UCSD-AML1 (cell line): Measurements from ENCODE around the gene ZNF780B.

Experiments
- DNase-seq: peaks from one replicate; lab custom pipeline; 2025; ENCODE audit not compliant: unreplicated experiment; lab: John Stamatoyannopoulos, UW

The ZNF780B gene

DNA sequence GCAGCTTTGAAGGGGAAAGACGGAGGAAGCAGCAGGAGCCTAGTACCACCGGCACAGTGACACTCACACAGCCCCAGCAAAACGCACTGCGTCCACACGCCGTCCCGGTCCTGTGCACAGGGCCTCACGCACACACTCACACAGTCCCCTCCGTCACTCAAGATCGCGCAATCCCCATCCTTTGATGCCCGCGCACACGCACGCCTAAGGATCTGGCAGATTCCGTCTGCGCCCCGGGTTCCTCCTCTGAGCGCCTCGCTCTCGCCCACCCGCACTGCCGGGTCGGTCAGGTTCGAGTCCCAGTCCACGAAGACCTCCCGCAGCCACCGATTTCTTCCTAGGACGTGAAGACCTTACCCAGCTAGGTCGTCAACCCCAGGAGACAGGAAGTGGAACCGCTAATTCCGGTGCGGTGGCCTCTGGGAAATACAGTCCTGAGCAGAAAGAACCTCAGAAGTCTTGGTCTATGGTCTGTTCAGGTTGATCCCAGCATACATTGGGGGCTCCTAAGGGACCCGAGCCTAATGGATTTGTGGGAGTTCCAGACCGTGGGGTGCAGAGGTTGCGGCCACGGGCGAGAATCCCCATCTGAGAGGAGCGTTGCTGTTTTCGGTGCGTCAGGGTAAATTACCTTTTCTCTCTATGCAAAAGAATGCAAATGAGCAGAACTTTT is at the start of gene ZNF780B:
Gene ZNF780B, minus strand, starts transcription at position 400 of the 673 bp plus-strand sequence. CDS start 5,899 bp downstream, outside the sequence.
- DNase-seq = peak; percentile 74

DNA sequence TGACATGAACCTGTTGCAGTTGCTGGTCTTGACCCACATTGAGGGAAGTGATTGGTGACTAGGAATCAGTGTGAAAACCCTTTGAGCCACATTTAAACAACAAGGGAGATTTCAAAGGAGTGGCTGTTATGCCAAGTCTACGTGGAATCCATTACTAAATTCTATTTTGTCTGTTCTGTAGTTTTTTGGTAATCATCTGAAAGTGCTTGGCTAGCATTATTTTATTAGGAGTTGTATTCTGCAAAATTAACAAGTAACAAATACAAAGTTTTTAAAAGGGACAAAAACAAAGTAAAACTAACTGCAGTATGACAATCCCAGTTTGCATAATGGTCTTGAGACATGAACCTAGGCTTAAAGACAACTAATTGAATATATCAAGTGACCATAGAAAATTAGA is 48.7 kb upstream of the ZNF780B start:
- DNase-seq = no peak

DNA sequence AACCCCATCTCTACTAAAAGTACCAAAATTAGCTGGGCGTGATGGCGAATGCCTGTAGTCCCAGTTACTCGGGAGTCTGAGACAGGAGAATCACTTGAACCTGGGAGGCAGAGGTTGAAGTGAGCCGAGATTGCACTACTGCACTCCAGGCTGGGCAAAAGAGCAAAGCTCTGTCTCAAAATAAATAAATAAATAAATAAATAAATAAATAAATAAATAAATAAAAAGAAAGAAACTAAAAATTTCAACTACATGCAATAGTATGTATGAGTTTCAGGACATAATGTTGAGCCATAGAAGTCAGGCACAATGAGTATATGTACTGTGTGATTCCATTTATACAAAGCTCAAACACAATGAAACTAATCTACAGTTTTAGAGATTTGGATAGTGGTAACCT is 47.6 kb upstream of the ZNF780B start:
- no peak for DNase-seq

- no peak for DNase-seq
These were observed 45.8 kb upstream of the ZNF780B start for GRCh38 chr19:40101813-40102212.

GRCh38 chr19:40093416-40093815 is 37.4 kb upstream of the ZNF780B start:
- DNase-seq = no peak

DNA sequence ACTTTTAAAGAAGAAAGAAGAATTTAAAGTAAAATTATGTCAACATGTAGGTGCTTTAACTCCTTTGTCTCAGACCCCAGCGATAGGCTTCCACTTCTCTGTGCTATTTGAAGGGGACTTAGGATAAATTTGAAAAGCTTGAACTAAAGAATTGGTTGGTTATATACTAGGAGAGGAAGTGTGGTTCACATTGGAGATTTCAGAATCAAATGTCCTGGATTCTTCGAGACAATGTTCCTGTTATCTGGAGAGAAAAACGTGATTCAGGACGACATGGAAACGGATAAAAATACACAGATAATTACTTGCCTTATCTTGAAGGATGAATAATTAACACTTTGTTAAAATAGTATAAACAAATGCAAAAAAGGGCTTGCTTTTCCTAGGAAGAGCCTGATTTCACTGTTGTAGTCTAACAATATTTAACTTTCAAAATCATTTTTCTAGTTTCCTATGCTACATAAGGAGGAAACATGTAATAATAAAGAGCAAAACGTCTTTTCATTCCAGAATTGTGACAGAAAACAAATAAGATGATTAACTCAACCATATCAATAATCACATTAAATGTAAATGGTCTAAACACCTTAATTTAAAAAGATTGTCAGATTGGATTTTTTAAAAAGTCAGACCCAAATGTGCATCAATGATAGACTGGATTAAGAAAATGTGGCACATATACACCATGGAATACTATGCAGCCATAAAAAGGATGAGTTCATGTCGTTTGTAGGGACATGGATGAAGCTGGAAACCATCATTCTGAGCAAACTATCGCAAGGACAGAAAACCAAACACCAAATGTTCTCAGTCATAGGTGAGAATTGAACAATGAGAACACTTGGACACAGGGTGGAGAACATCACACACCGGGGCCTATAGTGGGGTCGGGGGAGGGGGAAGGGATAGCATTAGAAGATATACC is 35.4 kb upstream of the ZNF780B start:
- no peak for DNase-seq

DNA sequence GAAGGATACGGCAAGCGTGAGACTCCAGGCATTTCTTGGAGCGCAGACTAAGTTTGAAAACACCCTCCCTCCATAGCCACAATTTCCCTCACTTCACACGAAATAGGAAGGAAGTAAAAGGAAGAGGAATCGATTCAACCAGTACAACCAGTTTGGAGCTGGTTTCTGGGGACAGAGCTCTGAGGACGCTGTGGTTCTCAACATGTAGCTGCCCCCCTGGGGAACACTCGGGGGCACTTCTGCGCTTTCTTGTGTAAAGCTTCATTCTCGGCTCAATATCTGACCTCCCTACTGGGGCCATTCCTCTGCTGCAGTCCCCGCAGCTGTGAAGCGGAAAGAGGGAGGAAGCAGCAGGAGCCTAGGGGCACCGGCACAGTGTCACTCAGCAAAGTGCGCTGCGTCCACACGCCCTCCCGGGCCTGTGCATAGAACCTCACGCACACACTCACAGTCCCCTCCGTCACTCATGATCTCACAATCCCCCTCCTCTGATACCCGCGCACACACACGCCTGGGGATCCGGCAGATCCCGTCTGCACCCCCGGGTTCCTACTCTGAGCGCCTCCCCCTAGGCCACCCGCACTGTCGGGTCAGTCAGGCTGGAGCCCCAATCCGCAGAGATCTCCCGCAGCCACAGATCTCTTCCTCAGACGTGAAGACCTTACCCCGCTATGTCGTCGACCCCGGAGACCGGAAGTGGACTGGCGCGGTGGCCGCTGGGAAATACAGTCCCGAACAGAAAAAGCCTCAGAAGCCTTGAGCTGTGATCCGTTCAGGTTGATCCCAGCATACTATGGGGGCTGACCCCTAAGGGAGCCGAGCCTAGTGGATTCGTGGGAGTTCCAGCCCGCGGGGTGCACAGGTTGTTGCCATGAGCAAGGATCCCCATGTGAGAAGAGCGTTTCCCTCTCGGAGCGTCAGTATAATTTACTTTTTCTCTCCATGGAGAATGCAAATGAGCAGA is 34.5 kb upstream of the ZNF780B start, which contains the start of gene ZNF780A:
Gene ZNF780A, minus strand, starts transcription at position 703 of the 964 bp plus-strand sequence. CDS start 6,190 bp downstream, outside the sequence.
- peak; percentile 88 for DNase-seq

DNA sequence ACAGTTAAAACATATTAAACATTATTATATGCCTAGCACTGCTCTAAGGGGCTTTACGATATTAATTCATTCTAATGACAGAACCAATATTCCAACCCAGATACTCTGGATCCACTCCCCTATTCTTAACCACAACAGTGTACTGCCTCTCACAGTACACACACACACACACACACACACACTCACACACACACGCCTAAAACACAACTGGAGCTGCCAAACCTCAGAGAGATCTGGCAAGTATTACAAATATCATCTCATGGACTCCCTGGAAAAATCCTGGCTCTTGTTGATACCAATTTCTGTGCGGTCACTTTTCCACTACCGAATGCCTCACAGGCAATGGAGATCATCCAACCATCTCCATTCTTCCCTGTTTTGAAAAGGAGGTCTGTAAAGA is 33.4 kb upstream of the ZNF780B start:
- no peak for DNase-seq

DNA sequence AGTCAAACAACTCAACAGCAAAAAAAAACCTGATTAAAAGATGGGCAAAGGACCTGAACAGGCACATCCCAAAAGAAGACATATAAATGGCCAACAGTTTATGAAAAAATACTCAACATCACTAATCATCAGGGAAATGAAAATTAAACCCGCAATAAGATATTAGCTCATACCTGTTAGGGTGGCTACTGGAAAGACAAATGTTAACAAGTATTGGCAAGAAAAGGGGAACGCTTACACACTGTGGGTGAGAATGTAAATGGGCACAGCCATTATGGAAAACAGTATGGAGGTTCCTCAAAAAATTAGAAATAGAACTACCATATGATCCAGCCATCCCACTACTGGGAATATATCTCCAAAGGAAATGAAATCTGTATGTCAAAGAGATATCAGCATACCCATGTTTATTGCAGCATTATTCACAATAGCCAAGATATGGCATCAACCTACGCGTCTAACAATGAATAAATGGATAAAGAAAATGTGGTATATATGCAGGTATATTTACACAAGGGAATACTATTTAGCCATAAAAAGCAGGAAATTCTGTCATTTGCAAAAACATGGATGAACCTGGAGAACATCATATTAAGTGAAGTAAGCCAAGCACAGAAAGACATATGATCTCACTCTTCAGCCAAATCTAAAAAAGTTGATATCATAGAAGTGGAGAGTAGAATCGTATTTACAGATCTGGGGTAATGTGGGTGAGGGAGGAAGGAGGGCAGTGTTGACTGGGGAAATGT is 32.4 kb upstream of the ZNF780B start:
- no peak for DNase-seq

DNA sequence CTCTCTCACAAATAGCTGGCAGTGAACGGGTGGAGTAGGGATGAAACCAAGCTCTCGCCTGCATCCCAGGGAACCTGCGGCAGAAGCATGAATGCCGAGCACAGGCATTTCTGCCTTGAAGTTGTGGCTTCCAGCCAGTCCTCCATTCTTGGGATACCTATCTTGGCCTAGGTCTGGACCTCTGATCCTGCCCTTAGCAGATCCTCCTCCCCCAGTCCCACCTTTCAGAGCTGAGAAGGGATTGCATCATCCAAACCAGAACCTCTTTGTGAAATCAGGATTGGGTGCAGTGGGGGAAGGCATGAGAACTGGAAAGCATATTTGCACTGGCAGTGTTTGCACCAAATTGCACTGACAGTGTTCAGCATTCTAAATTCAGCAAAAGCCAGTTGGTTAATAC is 28.9 kb upstream of the ZNF780B start:
- no peak for DNase-seq

DNA sequence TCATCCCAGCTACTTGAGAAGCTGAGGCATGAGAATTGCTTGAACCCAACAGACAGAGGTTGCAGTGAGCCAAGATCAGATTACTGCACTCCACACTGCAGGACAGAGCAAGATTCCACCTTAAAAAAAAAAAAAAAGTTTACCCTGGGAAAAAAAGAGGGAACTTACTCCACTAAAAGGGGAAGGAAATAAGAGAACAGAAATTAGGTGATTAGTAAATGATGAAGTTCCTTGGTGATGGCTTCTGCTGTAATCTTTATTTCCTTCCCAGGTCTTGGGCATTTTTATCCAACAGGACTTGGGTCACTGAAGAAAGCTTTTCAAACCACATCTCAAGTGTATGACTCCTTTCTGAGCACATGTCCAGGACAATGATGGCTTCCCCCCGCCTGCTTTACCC is 25.4 kb upstream of the ZNF780B start:
- DNase-seq = no peak

GRCh38 chr19:40080289-40080688 is 24.3 kb upstream of the ZNF780B start:
- no peak for DNase-seq

GRCh38 chr19:40078377-40078776 is 22.3 kb upstream of the ZNF780B start:
- DNase-seq = no peak

GRCh38 chr19:40070058-40070457 is 14.0 kb upstream of the ZNF780B start:
- DNase-seq = no peak

DNA sequence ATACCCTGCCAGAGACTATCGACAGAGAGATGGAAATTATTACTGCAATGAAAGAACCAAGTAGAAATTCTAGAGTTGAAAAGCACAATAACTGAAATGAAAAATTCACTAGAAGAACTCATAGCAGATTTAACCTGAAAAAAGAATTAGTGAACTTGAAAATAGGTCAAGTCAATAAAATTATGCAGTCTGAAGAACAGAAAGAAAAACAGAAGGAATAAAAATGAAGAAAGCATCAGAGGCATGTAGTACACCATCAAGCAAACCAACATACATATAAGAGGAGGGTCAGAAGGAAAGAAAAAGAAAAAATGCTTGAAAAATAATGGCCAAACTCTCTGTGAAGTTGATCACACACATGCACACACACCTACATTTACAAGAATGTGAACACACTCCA is 3.6 kb upstream of the ZNF780B start:
- DNase-seq = no peak

DNA sequence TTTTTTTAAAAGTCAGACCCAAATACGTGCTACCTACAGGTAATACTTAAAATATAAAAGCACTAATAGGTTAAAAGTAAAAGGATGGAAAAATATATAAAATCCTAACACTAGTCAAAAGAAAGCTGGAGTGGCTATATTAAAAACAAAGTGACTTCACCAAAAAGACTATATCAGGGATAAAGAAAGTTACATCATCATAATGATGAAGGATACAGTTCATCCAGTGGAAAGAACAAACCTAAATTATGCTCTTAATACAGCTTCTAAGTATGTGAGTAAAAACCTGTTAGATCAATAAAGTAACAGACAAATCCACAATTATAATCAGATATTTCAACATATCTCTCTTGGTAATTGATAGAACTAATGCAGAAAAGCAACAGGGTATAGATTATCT is 1.1 kb upstream of the ZNF780B start:
- DNase-seq = no peak

GRCh38 chr19:40056505-40056904 is 474 bp upstream of the ZNF780B start:
- DNase-seq = no peak

DNA sequence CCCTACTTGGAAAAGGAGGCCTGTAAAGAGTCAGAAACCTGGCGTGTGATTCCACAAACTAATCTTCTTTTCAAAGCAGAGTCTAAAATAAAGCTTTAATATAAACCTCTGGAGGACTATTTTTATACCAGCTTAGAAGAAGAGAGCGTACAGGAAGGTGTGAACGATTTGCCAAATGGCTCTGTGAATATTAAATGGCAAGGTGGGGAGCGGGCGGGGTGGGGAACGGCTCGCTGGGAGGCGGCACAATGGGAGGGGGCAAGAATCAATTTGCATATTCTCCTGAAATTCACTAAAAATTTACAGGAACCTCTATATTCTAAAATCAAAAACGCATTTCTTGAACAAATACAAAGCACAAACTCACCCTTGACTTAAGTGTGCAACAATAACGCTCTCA is 982 bp downstream of the ZNF780B start:
- no peak for DNase-seq

DNA sequence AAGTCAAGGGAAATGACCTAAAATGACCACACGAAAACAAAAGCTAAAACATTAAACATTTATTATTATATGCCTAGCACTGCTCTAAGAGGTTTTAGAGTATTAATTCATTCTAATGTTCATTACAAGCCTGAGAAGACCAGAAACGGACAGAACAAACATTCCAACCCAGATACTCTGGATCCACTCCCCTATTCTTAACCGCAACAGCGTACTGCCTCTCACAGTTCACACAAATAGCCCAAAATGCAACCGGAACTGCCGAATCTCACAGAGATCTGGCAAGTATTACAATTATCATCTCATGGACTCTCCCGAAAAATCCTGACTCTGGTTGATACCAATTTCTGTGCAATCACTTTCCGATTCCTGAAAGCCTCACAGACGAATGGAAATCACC is 1.4 kb downstream of the ZNF780B start:
- DNase-seq = no peak

DNA sequence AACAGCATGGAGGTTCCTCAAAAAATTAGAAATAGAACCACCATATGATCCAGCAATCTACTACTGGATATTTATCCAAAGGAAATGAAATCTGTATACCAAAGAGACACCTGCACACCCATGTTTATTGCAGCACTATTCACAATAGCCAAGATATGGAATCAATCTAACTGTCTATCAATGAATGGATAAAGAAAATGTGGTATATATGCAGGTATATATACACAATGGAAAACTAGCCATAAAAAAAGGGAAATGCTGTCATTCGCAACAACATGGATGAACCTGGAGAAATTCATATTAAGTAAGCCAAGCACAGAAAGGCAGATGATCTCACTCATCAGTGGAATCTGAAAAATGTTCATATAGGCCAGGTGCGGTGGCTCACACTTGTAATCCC is 2.5 kb downstream of the ZNF780B start:
- no peak for DNase-seq
